ENCODE results near the gene CDC42BPA. TPM values are rescaled to one million over a fixed set of nuclear protein-coding genes. Genes with fewer than 3 reads are reported as not detected.
"Not testable (repeated sequence)": the region's sequence is repeated elsewhere in the genome, so short reads cannot be mapped to it uniquely, and the experiment has no call there.

CDC42BPA gene
- total RNA-seq, 1 experiment from 2014 or later, result 21.1 TPM

GRCh38 chr1:226964068-226964425, 354.2 kb downstream of the CDC42BPA start:
- in situ Hi-C loops (cut with HindIII; ENCODE audit: low pct_unique_long_range_greater_than_20kb, low sequenced_read_pairs), result no loop called here
- no peak for DNase-seq (ENCODE audit: low read depth, low spot score)

DNA sequence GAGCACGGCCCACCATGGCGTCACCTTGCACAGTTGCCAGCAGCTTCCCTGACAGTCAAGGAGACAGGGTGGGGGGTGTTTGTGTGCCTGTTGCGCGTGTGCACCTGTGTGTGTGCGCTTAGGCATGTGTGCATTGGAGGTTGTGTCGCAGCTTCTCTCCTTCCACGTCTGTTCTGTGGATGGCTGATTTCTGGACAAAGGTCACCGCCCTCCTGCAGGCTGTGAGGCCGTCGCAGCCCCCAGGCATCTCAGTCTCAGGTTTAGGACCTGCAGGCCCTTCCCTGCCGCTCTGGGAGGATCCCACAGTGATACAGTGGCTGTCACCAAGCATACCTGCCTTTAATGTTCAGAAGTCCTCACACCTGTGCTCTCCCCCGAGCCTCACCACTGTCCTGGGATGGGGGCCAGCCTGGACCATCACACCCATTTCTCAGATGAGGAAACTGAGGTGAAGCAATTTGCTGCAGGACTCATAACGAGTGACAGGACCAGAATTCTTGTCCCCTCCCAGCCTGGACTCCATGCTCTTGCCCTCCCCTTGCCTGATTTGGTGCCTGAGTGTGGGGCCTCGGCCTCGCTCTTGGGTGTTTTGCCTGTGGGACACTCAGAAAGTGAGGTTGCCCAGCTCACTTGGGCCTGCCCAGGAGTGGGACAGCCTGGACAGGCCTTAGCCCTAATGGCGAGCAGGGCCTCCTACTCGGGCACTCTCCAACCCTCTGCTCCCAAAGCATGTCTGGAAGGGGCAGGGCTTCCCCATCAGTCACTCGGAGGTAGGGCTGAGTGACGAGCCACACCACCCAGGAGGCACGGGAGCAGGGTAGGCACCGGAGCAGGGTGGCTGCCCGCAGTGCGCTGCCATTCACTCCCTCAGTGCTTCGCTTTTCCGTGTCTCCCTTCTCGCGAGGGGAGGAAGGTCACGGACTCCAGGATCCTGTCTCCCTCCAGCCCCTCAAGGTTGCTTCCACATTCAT, 355.6 kb downstream of the CDC42BPA start:
- DNase-seq (ENCODE audit: low read depth, low spot score), result no peak
- in situ Hi-C loops (cut with HindIII; ENCODE audit: low pct_unique_long_range_greater_than_20kb, low sequenced_read_pairs), result no loop called here

GRCh38 chr1:226960944-226961765, 357.1 kb downstream of the CDC42BPA start:
- DNase-seq (ENCODE audit: low read depth, low spot score), result no peak

DNA sequence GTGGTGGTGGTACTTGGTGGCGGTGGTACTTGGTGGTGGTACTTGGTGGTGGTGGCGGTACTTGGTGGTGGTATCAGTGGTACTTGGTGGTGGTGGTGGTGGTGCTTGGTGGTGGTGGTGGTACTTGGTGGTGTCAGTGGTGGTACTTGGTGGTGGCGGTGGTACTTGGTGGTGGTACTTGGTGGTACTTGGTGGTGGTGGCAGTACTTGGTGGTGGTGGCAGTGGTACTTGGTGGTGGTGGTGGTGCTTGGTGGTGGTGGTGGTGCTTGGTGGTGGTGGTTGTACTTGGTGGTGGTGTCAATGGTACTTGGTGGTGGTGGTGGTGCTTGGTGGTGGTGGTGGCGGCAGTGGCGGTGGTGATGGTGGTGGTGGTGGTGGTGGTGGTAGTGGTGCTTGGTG, 358.0 kb downstream of the CDC42BPA start:
- DNase-seq (ENCODE audit: low read depth, low spot score), result no peak
- in situ Hi-C loops (cut with HindIII; ENCODE audit: low pct_unique_long_range_greater_than_20kb, low sequenced_read_pairs), result no loop called here

More at GRCh38 chr1:226960944-226961765, 357.1 kb downstream of the CDC42BPA start:
- in situ Hi-C loops (cut with HindIII; ENCODE audit: low pct_unique_long_range_greater_than_20kb, low sequenced_read_pairs), result no loop called here

DNA sequence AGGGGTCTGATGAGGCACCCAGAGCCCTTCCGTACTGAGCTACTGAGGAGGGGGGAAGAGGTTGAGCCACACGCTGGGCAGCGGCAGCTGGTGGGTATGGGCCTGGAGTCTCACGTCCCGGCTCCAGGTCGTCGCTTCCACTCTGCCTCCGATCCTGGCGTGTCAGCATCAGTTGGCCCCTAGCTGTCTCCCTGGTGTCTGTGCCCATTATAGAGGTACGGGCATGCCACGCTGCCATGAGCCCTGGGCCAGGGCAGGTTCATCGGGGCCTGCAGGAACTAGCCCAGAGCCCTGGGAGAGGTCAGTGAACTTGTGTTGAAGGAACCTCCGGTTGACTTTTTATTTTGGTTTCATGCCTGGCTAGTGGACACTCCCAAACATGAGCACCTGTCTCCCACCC, 360.0 kb downstream of the CDC42BPA start:
- no peak for DNase-seq (ENCODE audit: low read depth, low spot score)
- in situ Hi-C loops (cut with HindIII; ENCODE audit: low pct_unique_long_range_greater_than_20kb, low sequenced_read_pairs), result no loop called here

DNA sequence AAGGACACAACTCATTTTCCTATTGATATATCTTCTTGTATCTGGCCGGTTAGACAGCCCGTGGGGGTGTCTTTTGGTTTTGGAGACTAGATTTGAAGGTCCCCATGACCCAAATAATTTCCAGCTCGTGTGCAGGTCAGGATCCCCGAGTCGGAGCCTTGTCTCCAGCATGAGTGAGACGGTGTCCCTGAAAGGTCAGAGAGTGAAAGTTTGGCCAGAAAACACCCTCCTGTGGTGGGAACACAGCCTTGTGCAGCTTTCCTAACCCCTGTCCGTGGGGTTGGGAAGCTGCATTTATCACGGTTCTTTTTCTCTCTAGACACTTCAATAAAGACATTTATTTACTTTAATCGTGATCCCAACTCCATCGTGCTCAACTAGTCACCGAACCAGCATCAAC, 360.6 kb downstream of the CDC42BPA start:
- DNase-seq (ENCODE audit: low read depth, low spot score), result no peak
- in situ Hi-C loops (cut with HindIII; ENCODE audit: low pct_unique_long_range_greater_than_20kb, low sequenced_read_pairs), result no loop called here

GRCh38 chr1:226956942-226957713, 361.2 kb downstream of the CDC42BPA start:
- no peak for DNase-seq (ENCODE audit: low read depth, low spot score)
- in situ Hi-C loops (cut with HindIII; ENCODE audit: low pct_unique_long_range_greater_than_20kb, low sequenced_read_pairs), result no loop called here

DNA sequence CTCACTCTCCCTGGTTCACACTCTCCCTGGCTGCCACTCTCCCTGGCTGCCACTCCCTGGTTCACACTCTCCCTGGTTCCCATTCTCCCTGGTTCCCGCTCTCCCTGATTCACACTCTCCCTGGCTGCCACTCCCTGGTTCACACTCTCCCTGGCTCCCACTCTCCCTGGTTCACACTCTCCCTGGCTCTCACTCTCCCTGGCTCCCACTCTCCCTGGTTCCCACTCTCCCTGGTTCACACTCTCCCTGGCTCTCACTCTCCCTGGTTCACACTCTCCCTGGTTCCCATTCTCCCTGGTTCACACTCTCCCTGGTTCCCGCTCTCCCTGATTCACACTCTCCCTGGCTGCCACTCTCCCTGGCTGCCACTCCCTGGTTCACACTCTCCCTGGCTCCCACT, 362.4 kb downstream of the CDC42BPA start:
- DNase-seq (ENCODE audit: low read depth, low spot score); in situ Hi-C loops (cut with HindIII; ENCODE audit: low pct_unique_long_range_greater_than_20kb, low sequenced_read_pairs): not testable (repeated sequence)

DNA sequence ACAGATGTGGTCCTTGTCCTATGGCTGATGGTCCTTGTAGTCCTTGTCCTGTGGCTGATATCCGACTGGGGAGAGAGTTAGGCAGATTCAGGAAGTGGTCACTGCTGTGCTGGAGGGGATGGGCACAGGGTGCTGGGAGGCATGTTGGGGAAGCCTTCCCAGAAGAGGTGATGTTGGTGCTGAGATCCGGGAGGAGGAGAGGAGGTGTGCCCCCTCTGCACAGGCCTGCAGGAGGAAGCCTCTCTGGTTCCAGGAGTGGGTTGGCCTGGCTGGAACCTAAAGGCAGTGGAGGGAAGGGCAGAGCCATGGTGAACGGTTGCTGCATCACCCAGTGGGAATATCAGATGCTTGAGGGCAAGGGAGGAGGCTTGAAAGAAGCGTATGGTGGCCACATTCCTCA, 363.5 kb downstream of the CDC42BPA start:
- in situ Hi-C loops (cut with HindIII; ENCODE audit: low pct_unique_long_range_greater_than_20kb, low sequenced_read_pairs), result no loop called here
- no peak for DNase-seq (ENCODE audit: low read depth, low spot score)

DNA sequence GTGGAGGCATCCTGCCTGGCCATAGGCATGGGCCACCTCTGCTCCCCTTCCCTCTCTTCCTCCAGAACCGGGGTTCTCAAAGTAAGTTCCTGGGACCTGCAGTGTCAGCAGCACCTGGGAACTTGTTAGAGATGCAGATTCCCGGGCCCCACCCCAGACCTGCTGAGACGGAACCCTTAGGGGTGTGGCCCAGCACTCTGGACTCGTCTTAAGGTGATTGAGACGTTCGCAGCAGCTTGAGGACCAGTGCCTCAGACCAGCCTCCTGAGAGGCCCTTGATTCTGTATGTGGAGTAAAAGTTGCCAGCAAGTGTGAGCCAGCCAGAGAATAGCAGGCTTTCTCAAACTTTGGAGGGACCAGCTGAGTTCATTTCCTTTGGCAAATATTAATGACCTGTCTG, 364.0 kb downstream of the CDC42BPA start:
- in situ Hi-C loops (cut with HindIII; ENCODE audit: low pct_unique_long_range_greater_than_20kb, low sequenced_read_pairs), result no loop called here
- DNase-seq (ENCODE audit: low read depth, low spot score), result no peak

DNA sequence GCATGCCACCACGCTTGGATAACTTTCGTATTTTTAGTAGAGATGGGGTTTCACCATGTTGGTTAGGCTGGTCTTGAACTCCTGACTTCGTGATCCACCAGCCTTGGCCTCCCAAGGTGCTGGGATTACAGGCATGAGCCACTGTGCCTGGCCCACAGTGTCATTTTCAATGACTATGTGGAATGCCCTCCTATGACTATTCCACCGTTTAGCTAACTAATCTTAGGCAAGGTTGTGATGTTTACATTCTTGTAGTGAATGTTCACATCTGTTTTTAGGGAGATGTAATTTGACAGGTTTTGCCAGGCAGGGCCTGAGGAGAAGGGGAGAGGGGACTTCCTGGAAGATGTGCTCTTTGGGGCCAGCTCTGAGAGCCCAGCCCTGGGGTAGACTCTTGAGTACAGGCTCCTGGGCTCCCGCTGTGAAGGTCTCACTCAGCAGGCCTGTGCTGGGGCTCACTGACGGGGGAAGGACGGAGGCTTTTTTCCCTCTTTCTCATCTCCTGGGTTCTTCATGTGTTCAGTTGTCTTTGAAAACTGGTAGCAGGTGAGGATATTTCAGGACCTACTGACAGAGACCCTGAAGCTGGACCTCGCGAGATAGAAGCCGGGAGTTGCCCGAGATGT, 365.0 kb downstream of the CDC42BPA start:
- no peak for DNase-seq (ENCODE audit: low read depth, low spot score)
- in situ Hi-C loops (cut with HindIII; ENCODE audit: low pct_unique_long_range_greater_than_20kb, low sequenced_read_pairs), result no loop called here

DNA sequence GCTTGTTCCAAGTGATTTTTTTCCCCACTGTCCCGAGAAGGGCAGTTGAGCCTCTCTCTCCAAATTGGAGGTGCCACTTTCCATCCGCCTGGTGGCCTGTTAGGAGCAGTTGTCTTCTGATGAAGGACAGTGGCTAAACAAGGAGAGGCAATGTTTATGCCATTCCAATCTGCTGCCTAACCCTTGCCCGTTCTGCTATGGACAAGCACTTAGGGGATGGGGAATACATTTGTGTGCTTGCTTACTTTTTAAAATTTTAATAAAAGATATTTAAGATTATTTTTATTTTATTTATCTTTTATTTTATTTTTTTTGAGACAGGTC, 366.2 kb downstream of the CDC42BPA start:
- in situ Hi-C loops (cut with HindIII; ENCODE audit: low pct_unique_long_range_greater_than_20kb, low sequenced_read_pairs), result no loop called here
- DNase-seq (ENCODE audit: low read depth, low spot score), result no peak

DNA sequence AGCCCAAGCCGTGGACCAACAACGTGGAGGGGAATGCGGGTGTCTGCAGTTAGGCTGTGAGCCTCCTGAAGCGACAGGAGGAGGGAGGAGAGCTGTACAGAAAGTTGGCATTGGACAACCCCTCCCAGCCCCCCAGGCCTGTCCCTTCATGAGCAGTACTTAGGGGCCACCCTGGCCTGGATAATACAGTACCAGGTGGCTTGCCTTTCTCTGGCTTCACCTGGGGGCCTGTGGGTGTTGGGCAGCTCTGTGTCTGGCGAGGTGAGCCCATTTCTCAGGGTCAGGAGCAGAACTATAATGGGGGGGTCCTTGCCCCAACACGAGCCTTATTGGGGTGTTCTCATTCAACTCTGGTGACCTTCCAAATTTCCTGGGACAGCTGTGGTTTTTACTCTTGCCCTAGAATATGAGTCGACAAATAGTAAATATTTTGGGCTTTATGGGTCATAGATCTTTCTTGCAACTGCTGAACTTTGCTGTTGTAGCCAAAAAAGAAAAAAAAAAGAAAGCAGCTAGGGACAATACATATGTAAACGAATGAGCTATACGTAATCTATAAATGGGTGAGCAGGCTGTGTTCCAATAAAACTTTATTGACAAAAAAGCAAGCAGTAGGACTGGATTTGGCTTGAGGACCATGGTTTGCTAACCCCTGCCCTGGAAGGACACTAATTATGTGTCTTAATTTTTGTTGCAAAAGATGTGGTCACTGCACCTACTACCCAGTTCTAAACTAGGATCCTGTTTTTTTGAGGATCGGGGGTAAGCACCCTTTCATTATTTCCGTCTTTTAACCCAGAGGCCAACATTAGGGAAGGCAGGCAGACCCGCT, 366.8 kb downstream of the CDC42BPA start:
- in situ Hi-C loops (cut with HindIII; ENCODE audit: low pct_unique_long_range_greater_than_20kb, low sequenced_read_pairs), result no loop called here
- DNase-seq (ENCODE audit: low read depth, low spot score), result no peak

DNA sequence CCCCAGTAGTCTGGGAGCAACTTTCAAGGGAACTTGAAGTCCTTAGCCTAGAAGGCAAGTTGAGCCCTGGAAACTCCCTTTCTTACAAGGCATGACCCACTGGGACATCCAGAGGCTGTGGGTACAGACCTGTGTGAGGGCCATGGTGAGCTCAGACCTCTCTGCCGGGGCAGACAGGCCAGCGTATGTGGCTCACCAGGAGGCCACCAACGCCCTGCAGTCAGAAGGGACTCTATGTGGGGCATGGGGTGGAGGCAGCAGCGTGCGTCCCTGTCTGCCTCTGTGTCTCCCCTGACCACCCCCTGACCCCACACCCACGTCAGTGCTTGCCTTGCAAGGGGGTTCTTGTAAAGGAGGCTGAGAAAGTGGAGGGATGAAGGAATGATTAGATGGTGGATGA, 367.4 kb downstream of the CDC42BPA start:
- no peak for DNase-seq (ENCODE audit: low read depth, low spot score)
- in situ Hi-C loops (cut with HindIII; ENCODE audit: low pct_unique_long_range_greater_than_20kb, low sequenced_read_pairs), result no loop called here

- in situ Hi-C loops (cut with HindIII; ENCODE audit: low pct_unique_long_range_greater_than_20kb, low sequenced_read_pairs), result no loop called here
- no peak for DNase-seq (ENCODE audit: low read depth, low spot score)
Measured at GRCh38 chr1:226950316-226950715, 368.0 kb downstream of the CDC42BPA start.

- in situ Hi-C loops (cut with HindIII; ENCODE audit: low pct_unique_long_range_greater_than_20kb, low sequenced_read_pairs), result no loop called here
- DNase-seq (ENCODE audit: low read depth, low spot score), result no peak
Measured at GRCh38 chr1:226949401-226949800, 368.9 kb downstream of the CDC42BPA start.

GRCh38 chr1:226948996-226949395, 369.3 kb downstream of the CDC42BPA start:
- in situ Hi-C loops (cut with HindIII; ENCODE audit: low pct_unique_long_range_greater_than_20kb, low sequenced_read_pairs), result no loop called here
- DNase-seq (ENCODE audit: low read depth, low spot score), result no peak

Measured in SK-MEL-5 (cell line).